SKM-1 (cell line): ENCODE results near the gene GPR156.
"Not testable (repeated sequence)": the region's sequence is repeated elsewhere in the genome, so short reads cannot be mapped to it uniquely, and the experiment has no call there.

Experiments used
- DNase-seq: peaks from one replicate; lab custom pipeline; 2025; ENCODE audit not compliant: unreplicated experiment; lab: John Stamatoyannopoulos, UW

GPR156 gene

DNA sequence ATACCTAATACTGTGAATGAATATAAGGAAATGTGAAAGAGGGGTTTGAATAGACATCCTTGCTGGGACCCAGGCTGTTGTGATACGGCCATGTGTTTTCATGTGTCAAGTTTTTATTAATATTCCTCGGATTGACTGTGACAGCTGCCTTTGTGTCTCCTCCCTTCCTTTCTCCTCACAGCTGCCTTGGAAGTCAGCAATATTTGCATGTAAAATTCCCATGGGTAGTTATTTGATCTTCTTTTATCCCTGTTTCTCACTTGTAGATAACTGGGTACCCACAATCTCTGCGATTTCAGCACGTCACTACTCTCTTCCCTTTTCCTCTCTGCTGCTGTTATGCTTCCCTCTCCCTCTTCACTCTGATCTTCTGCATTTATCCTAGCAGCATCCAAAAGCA lies 9.4 kb downstream of the GPR156 start:
- DNase-seq, result no peak

DNA sequence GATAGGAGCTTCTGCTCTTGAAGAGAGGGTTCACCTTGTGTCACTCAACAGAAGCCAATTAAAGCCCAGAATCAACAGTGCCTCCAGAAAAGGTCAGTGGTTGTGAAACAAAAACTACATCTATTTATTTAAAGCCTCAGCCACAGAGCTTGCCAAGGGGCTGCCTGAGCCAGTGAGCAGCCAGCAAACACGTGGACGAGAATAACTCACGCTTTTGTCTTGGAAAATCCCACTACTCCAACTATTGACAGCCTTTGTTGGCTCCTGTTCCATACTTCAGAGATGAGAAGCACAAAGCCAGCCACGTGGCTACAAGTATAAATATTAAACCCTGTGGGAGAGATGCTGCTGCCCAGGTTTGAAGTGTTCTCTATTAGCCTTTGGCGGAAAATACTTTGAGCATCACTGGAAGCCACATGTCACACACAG lies 10.3 kb downstream of the GPR156 start:
- no peak for DNase-seq

GRCh38 chr3:120272286-120272685 lies 12.7 kb downstream of the GPR156 start:
- DNase-seq, result no peak

DNA sequence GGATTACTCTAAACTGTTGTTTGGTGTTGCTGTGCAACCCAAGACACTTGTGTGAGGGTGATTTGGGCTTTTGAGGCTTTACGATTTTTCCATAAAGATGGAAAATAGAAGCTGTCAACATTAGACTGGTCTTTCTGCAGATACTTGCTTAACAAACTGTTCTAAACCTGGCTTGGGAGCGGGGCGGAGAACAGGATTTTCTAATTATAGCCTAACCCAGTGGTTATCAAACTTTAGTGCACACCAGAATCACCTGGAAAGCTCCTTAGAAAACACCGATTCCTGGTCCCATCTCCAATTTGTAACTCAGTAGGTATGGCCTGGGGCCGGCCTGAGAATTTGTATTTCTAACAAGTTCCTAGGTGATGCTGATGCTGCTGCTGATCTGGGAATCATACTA lies 19.0 kb downstream of the GPR156 start:
- no peak for DNase-seq

DNA sequence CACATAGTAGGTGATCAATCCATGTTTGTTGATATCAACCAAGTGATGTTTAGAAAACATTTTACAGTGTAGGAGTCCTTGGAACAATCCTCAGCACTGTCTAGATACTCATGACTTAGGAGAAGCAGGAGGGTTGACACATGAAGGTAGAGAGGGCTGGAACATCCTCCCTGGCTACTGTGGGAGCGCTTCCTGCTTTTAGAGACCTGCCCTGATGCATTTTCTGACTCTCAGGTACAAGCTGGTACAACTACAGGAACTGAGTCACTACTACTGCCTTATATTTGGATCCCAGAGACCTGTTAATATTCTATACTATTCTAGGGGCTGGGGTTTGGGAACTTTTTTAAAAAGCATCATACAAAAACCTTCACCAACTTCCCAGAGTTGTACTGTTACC lies 20.1 kb downstream of the GPR156 start:
- no peak for DNase-seq

DNA sequence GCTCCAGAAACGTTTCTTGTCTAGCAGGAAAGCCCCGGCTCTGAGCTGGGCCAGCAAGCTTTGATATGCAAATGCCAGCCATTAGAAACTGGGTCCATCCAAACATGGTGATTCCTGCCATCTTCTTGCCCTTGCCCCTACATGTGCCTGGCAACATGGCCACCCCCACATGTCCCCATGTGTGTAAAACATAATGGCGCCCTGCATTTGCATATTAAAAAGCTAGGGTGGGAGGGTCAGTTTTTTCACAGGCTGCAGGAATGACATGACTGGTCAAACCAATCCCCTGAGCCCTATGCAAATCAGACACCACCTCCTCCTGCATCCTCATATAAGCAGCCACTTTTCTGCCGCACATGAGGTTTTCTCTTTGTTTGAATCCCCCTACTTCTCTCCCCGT lies 21.2 kb downstream of the GPR156 start:
- DNase-seq, result no peak

DNA sequence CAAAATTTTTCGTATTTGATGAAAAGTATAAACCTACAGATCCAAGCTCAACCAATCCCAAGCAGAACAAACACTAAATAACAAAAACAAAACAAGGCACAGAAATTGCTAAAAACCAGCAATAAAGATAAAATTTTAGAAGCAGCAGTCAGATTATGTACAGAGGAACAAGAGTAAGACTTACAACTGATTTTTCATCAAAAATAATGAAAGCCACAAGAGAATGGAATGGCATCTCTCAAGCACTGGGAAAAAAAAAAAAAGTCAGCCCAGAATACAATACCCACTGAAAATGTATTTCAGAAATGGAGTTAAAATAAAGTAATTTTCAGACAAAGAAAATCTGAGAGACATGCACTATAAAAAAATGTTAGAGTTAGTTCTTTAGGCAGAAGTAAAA lies 27.0 kb downstream of the GPR156 start:
- no peak for DNase-seq

DNA sequence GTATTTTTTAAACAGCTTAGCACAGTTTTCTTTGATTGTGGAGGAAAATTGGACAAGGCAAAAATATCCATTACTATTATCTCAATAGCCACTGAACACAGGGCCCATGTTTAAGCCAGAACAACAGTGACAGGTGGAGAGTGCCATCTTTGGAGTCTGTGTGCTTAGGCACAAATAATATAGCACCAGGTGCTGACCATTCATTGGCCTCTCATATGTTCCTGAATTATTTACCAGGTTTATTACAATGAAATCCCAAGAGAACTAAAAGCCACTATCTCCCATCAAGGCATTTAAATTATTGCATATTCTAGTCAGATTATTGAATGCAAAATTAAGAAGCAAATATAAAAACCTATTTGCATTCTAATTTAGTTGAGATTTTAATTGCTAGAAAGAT lies 39.6 kb downstream of the GPR156 start:
- DNase-seq, result no peak

- DNase-seq, result no peak
These were observed 40.2 kb downstream of the GPR156 start for GRCh38 chr3:120244834-120245225.

GRCh38 chr3:120239644-120240043 lies 45.4 kb downstream of the GPR156 start:
- DNase-seq, result no peak

DNA sequence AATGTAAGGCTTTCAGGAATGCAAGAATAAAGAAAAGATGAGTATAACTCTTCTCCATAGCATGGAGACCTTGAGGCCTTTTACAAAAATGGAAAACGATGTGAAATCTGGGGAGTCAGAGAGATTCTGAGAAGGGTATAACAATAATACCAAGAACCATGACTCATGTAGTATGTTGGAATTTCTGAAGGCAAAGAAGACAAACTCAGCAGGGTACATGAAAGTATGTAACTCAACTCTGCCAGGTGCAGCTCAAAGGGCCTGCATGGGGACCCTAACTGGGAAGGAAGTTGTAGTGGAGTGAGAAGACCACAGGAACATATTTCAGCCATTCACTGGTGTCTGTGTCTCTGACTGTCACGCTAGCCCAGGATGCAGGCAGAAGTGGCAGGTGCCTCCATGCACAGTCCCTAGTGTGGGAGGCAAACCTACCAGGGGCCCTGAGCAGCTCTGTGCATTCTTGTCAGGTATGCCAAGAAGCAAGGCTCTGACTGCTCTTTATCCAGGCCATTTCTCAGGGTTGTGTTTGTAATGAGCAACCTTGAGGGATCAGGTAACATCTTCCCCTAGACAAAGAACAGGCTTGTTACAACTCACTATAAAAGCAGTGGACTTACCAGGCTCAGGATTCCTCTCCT lies 57.2 kb downstream of the GPR156 start:
- DNase-seq, result no peak

- DNase-seq, result no peak
These were observed 60.8 kb downstream of the GPR156 start for GRCh38 chr3:120224237-120224636.

GRCh38 chr3:120218981-120219380 lies 66.0 kb downstream of the GPR156 start:
- no peak for DNase-seq

DNA sequence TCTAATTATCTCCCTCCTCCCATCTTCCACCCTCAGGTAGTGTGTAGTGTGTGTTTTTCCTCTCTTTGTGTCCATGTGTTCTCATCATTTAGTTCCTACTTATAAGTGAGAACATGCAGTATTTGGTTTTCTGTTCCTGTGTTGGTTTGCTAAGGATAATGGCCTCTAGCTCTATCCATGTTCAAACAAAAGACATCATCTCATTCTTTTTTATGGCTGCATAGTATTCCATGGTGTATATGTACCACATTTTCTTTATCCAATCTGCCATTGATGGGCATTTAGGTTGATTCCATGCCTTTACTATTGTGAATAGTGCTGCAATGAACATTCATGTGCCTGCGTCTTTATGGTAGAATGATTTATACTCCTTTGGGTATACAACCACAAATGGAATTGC lies 68.4 kb downstream of the GPR156 start:
- DNase-seq, result not testable (repeated sequence)

DNA sequence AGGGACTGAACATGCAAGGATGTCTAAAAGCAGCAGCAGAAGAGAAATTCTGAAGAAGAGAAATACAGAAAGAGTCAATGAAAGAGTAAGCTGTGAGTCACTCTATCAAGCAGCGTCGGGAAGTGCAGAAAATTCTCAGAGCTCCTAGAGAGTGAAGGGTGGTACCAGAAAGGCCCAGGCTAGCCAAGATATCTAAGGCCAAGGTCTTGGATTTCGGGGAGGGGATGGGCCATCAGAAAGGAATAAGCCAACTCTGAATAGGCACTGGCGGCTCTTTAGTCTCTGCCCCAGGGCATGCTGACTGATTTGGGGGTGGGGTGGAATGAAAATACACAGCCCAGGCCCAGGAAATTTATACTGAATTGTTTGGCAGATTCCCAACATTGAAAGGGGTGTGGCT lies 70.8 kb downstream of the GPR156 start:
- DNase-seq, result no peak

- no peak for DNase-seq
These were observed 72.5 kb downstream of the GPR156 start for GRCh38 chr3:120212505-120212904.

DNA sequence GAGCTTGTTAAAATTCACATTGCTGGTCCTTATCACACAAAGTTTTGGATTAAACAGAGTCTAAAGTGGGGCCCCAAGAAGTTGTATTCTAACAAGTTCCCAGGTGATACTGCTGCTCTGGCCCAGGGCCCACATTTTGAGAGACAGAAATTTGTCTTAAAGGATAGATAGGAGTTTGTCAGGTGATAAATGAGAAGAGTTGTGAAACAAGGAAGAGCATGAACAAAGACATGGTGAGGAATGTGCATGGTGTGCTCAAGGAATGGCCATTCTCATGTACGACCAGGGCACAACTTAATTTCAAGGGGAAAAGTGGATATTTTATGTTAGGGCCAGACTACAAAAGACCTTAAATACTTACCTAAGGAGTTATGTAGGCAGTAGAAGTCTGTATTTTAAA lies 75.6 kb downstream of the GPR156 start:
- DNase-seq, result no peak

GRCh38 chr3:120204338-120204737 lies 80.7 kb downstream of the GPR156 start:
- DNase-seq, result no peak

DNA sequence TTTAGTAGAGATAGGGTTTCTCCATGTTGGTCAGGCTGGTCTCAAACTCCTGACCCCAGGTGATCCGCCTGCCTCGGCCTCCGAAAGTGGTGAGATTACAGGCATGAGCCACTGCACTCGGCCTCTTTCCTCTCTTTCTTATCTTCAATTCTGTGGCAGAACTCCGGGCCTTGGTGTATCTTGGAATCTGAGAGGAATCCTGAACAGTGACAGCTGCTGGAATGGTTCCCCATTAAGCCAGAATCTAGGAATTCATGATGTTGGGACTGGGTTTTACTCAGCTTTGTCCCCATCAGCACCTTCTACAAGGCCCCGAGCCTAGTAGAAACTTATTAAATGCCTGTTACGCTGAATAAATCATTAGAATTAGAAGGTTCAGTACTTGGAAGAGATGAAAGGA lies 81.4 kb downstream of the GPR156 start:
- DNase-seq, result no peak

- DNase-seq, result peak; percentile 66
These were observed 82.0 kb downstream of the GPR156 start for GRCh38 chr3:120203016-120203415.

GRCh38 chr3:120202363-120202762 lies 82.7 kb downstream of the GPR156 start:
- DNase-seq, result no peak

DNA sequence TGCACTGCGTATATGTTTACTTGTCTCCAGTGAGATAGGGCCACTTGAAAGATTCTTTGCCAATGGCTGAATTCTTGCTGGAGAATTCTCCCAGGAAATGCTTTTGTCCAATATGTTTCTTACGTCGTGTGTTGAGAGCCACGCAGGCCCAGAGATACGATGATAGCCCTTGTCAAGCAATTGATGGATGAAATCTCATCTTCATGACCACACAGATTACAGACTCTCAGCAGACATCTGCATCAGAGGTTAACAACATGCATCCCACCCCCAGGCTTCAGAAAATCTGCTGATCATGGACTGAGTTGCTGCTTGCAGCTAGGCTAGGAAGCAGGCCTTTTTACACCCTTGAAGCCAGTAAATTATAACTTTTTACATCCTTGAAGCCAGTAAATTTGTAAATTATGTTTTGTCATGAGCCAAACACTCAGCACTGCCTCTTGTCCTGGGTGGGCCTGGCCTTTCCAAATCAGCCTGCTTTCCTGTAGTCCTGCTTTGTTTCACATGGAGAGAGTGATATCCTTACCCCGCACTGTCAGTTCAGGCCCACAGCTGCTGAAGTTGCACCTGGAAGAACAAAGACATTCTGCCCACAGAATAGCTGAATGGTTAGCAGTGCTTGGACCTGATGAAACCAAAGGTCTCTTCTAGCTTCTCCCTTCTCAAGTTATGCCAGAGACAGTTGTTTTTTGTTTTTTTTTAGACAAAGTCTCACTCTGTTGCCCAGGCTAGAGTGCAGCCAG lies 84.4 kb downstream of the GPR156 start:
- no peak for DNase-seq
